AG09319 (cell line): ENCODE measurements around the gene NVL.

Source experiments
- DNase-seq: peaks from one replicate; pipeline ENCODE4 v3.0.0-alpha.2; 2010; ENCODE audit warnings: low read depth; ENCODE audit errors: extremely low read depth
- TF ChIP-seq, protein P1 (sequence below): IDR thresholded peaks from 2 replicates; pipeline ENCODE4 v1.5.1; 2011; ENCODE audit warnings: low read depth, mild to moderate bottlenecking, inconsistent platforms, low read length, moderate library complexity

The NVL gene

DNA sequence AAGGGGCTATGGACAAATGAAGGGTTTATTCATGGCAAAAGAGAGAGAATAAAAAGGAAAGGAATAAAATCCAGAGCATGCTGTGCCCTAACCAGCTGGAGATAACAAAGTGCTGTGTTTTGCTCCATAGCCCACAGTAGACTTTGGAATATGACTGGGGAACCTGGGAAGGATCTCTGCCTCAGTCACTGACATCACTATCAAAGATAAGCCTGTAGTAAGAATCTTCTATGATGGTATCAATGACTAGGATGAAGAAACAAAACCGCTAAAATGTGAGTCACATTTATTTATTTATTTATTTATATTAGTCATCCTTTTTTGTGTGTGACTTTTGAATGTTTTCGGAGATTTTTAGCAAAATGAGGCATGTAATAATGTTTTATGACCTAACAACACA lies 56.3 kb downstream of the NVL start:
- no peak for DNase-seq
- TF ChIP-seq, protein P1, sequence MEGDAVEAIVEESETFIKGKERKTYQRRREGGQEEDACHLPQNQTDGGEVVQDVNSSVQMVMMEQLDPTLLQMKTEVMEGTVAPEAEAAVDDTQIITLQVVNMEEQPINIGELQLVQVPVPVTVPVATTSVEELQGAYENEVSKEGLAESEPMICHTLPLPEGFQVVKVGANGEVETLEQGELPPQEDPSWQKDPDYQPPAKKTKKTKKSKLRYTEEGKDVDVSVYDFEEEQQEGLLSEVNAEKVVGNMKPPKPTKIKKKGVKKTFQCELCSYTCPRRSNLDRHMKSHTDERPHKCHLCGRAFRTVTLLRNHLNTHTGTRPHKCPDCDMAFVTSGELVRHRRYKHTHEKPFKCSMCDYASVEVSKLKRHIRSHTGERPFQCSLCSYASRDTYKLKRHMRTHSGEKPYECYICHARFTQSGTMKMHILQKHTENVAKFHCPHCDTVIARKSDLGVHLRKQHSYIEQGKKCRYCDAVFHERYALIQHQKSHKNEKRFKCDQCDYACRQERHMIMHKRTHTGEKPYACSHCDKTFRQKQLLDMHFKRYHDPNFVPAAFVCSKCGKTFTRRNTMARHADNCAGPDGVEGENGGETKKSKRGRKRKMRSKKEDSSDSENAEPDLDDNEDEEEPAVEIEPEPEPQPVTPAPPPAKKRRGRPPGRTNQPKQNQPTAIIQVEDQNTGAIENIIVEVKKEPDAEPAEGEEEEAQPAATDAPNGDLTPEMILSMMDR: no peak

DNA sequence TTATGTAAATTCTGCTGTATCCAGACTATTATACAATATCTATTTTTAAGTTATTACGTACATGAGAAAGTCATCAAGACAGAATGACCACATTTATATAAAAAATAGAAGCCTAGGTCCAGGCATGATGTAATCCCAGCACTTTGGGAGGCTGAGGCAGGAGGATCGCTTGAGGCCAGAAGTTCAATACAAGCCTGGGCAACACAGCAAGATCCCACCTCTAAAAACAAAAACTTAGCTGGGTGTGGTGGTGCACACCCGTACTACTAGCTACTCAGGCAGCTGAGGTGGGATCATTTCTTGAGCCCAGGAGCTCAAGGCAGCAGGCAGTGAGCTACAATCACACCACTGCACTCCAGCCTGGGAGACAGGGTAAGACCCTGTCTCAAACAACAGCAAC lies 58.9 kb downstream of the NVL start:
- DNase-seq: no peak
- TF ChIP-seq, protein P1: no peak

DNA sequence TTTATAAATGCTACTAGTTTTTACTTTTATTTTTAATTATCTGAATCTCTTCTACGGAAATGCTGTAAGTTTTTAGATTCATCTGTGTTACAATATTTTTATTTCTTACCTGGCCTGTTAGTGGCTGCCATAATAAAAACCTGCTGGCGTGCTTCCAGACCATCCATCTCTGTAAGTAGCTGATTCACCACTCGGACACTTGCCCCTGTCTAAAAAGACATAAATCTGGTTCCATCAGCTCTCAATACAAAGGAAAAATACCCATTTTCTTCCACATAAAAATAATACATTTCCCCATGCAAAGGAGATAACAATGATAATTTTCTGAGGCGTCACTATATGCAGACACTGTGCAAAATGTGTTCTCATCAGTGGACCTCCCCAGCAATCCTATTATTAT lies 62.0 kb downstream of the NVL start:
- DNase-seq: no peak
- TF ChIP-seq, protein P1: no peak

DNA sequence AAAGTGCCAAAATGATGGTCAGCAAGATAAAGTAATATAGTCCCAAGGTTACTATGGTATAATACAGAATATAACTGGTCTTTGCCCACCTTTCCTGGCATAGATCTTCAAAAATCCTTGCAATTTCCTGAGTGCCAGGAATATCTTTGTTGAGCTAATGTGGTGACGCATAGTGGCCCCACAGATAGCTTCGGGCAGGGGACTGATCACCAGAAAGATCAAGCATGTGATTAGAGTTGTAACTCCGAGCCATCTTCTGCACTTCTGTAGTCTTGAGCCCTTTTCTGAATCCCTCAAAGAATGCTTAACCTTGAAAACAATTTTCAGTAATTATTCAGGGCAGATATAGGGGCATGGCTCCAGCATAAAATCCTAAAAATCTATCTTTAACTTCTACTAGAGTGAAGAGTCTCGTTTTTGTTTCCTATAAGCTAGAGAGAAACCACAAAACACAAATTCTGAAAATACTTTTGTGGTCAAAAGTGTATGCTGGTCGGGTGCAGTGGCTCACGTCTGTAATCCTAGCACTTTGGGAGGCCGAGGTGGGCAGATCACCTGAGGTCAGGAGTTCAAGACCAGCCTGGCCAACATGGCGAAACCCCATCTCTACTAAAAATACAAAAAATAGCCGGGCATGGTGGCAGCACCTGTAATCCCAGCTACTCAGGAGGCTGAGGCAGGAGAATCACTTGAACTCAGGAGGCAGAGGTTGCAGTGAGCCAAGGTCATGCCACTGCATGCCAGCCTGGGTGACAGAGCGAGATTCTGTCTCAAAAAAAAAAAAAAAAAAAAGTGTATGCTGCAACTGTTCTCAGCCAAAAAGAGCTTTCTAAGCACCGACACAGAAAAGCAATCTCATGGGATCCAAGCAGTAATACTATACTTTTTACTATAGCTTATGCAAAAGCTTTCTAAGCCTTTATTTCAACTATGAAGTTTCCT lies 62.8 kb downstream of the NVL start:
- DNase-seq: no peak
- TF ChIP-seq, protein P1: no peak

DNA sequence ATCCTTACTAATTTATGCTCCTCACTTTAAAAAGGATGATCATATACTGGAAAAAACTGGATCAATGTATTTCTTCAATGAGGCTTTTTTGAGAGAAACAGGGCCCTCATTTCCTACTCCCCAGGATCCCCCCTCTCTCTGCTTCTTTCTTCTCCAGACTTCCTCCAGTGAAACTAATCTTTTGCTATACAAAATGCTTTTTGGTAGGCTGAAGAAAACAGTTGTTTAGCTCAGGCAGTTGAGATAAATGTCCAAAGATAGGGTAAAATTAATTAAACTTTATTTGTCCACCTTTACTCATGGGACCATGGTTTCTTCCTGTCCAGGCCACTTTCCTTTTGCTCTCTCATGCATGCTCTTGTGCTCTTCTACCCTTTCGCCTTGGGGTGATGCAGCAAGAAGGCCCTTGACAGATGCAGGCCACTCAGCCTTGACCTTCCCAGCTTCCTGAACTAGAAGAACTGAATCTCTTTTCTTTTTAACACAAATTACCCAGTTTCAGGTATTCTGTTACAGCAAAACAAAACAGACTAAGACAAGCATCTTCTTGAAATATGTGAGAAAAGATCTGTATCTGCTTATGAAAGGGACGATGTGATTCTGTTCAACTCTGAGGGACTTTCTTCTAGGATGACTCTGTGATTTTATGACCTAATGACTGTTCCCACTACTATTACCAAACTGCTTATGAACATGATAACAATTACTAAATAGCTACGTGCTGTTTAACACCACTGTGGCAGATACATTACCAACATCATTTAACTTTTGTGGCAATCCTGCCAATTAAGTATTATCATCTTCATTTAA lies 63.7 kb downstream of the NVL start:
- DNase-seq: no peak

DNA sequence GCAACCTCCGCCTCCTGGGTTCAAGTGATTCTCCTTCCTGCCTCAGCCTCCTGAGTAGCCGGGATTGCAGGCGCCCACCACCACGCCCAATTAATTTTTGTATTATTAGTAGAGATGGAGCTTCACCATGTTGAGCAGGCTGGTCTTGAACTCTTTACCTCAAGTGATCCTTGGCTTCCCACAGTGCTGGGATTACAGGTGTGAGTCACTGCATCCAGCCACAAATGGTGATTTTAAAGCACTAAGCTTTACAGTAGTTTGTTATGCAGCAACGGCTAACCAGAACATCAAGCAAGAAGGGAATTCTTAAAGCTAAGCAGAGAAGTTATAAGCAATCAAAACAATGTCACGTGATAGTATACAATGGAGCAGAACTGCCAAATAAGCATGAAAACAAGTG lies 65.7 kb downstream of the NVL start:
- no peak for DNase-seq
- TF ChIP-seq, protein P1: no peak

More for the DNA sequence above, 63.7 kb downstream of the NVL start:
- TF ChIP-seq, protein P1: no peak

DNA sequence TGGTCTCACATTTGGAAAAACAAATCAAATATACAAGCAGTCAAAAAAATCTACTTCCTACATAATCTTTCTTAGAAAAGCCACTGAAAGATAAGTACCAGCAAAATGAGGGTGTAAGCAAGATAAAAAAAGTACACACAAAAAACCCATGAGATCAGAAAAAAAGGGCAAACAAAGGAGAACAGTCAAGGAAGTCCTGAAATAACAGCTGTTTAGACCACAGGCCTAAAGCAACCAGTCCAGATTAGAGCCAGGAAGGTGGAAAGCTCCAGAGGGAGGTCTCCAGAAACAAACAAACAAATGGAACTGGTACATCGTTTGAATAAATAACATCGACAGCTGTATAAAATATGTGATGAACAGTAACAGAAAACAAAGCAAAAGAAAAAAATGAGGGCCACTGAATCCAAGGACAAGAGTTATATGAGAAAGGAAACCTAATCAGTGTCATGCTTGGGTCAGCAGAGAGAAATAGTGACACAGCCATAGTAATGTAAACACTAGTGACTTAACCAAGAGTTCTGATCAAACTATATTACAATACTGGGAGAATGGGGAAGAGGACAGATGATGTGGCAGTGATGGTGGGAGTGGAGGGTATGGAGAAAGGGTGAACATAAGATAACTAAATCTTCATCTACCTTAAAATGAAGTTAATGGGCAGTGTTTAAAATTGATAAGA lies 67.5 kb downstream of the NVL start:
- TF ChIP-seq, protein P1: no peak
- no peak for DNase-seq
